Choroid plexus epithelial cell (primary cell): ENCODE measurements around the gene RAP1A.

ENCODE experiments used
- DNase-seq: peaks from one replicate; pipeline ENCODE4 v3.0.0-alpha.2; 2010; ENCODE audit warnings: low read depth
- H3K4me3 ChIP-seq: 2 replicates; pipeline ENCODE4 v1.5.1; 2011; ENCODE audit warnings: low read depth, mild to moderate bottlenecking, control low read depth, low read length, moderate library complexity
- CTCF ChIP-seq: conservative IDR thresholded peaks from 2 replicates; pipeline ENCODE4 v1.5.1; 2011; ENCODE audit warnings: low read depth, mild to moderate bottlenecking, control low read depth, inconsistent platforms, low read length, moderate library complexity

RAP1A gene

DNA sequence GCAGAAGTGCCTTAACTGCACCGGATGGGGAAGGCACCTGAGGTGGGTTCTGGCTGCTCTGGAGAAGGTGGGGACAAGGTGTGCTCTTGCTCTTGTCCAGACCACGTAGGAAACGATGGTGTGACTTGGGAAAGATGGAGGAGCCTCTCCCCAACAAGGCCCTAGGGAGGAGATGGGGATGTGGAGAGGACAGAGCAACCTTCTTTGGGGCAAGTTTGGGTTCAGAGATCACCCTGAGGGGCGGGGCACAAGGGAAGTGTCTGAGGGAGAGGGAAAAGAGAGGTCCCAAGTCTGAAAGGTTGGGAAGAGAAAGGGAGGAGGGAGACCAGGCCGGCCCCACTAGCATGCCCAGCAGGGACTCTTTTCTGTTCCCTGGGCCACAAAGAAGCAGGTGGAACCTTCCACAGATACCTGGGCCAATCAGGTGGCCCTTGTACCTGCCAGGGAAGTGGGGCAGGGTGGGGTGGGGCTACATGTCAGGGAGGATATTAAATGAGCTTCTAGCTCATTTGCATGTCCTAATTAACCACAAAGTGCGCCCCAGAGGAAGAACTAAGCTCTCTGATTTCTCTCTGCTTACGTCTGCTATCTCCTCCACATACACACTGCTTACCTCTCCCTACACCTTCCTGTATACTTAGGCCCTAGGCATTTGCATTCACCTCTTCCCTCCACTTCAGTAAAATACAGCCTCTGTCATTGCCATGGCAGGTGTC lies 103.7 kb downstream of the RAP1A start:
- DNase-seq, result no peak
- no peak for TF ChIP-seq CTCF
- H3K4me3 ChIP-seq, result no peak overlapping the region

- no peak for TF ChIP-seq CTCF
- no peak for DNase-seq
- H3K4me3 ChIP-seq, result no peak overlapping the region
Observed at GRCh38 chr1:111723871-111724270, 104.3 kb downstream of the RAP1A start.

- TF ChIP-seq CTCF, result no peak
- H3K4me3 ChIP-seq, result no peak overlapping the region
- DNase-seq, result no peak
Observed at GRCh38 chr1:111725192-111725591, 105.6 kb downstream of the RAP1A start.

DNA sequence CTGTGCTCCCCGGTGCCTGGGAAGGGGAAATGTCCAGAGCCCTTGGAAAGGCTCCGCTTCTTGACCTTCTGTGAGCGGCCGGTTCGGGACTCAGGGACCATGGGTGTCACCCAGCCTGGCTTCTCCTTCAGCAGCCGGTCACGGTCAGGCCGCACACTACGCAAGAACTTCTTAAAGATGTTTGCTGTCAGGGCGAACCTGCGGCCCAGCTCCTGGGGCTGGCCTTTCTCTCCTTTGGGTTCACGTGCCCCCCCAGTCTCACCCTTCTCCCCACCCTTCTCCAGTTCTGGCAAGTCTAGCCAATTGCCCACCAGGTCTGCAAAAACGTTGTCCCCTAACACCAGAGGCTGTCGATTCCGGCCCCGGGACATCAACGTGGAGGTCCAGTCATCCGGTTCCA lies 107.5 kb downstream of the RAP1A start:
- TF ChIP-seq CTCF, result no peak
- DNase-seq, result no peak
- H3K4me3 ChIP-seq, result no peak overlapping the region

- no peak overlapping the region for H3K4me3 ChIP-seq
- DNase-seq, result no peak
- TF ChIP-seq CTCF, result no peak
Observed at GRCh38 chr1:111729271-111729921, 109.8 kb downstream of the RAP1A start.

GRCh38 chr1:111729946-111730681 lies 110.5 kb downstream of the RAP1A start:
- no peak overlapping the region for H3K4me3 ChIP-seq
- no peak for DNase-seq
- no peak for TF ChIP-seq CTCF
